K562 (cell line): ENCODE measurements around the gene DPP9. TPM values are rescaled to one million over a fixed set of nuclear protein-coding genes. Genes with fewer than 3 reads are reported as not detected.

ENCODE experiments used
- CBFB ChIP-seq: sonication (generic); formaldehyde crosslinking; IDR thresholded peaks from 2 replicates; pipeline ENCODE4 v1.4.0; 2020; ENCODE audit warnings: mild to moderate bottlenecking, missing genetic modification reagents
- CEBPB ChIP-seq: fragments of 450-650 bp; IDR thresholded peaks from 2 replicates; pipeline ENCODE4 v1.6.1; 2016; ENCODE audit warnings: missing genetic modification characterization, missing compliant biosample characterization
- COPS2 ChIP-seq: fragments of 450-650 bp; conservative IDR thresholded peaks from 2 replicates; pipeline ENCODE4 v1.6.1; 2016; ENCODE audit warnings: mild to moderate bottlenecking, moderate library complexity
- CUX1 ChIP-seq: fragments of 200-800 bp; sonication (Bioruptor generic); IDR thresholded peaks from 2 replicates; pipeline ENCODE4 v1.6.1; 2016; ENCODE audit warnings: missing genetic modification characterization, missing compliant biosample characterization
- EHMT2 ChIP-seq: fragments of 450-650 bp; IDR thresholded peaks from 2 replicates; pipeline ENCODE4 v1.6.1; 2018; ENCODE audit warnings: antibody characterized with exemption
- ELF4 ChIP-seq: fragments of 450-650 bp; formaldehyde crosslinking; IDR thresholded peaks from 2 replicates; pipeline ENCODE4 v1.4.0; 2022; ENCODE audit warnings: missing genetic modification characterization
- ESRRA ChIP-seq: fragments of 450-650 bp; IDR thresholded peaks from 2 replicates; pipeline ENCODE4 v1.6.1; 2014; ENCODE audit warnings: low read depth, mild to moderate bottlenecking, moderate library complexity, borderline replicate concordance
- GTF2A2 ChIP-seq: IDR thresholded peaks from 2 replicates; pipeline ENCODE4 v1.6.1; 2016; ENCODE audit warnings: mild to moderate bottlenecking, missing genetic modification characterization, missing compliant biosample characterization
- HMGXB4 ChIP-seq: sonication (generic); formaldehyde crosslinking; IDR thresholded peaks from 2 replicates; pipeline ENCODE4 v1.8.1; 2023; ENCODE audit warnings: mild to moderate bottlenecking, missing genetic modification reagents
- HSF4 ChIP-seq: fragments of 250-450 bp; sonication (Bioruptor Pico); IDR thresholded peaks from 2 replicates; pipeline ENCODE4 v2.1.2; 2022; ENCODE audit warnings: mild to moderate bottlenecking, moderate library complexity, borderline replicate concordance
- MEIS2 ChIP-seq: fragments of 450-650 bp; IDR thresholded peaks from 2 replicates; pipeline ENCODE4 v1.6.1; 2014; ENCODE audit warnings: mild to moderate bottlenecking; ENCODE audit not compliant: partially characterized antibody
- MIER1 ChIP-seq: fragments of 450-650 bp; IDR thresholded peaks from 2 replicates; pipeline ENCODE4 v1.6.1; 2016; ENCODE audit warnings: antibody characterized with exemption, mild to moderate bottlenecking, low read depth
- NONO ChIP-seq, 2 experiments: fragments of 200-400 bp in 1 of 2; fragments of 450-650 bp in 1 of 2; formaldehyde crosslinking in 1 of 2; IDR thresholded peaks; 2 replicates each; pipeline ENCODE4 v1.6.1; 2017; ENCODE audit warnings: low read depth in 2 of 2, mild to moderate bottlenecking in 2 of 2, moderate library complexity in 2 of 2, low read length in 1 of 2
- RBBP5 ChIP-seq: fragments of 200-600 bp; sonication (generic); IDR thresholded peaks from 2 replicates; pipeline ENCODE4 v1.6.1; 2012; ENCODE audit warnings: borderline replicate concordance, mild to moderate bottlenecking, low read length, control low read depth, inconsistent platforms; ENCODE audit not compliant: insufficient read depth, poor library complexity, severe bottlenecking
- RBM34 ChIP-seq: fragments of 200-400 bp; formaldehyde crosslinking; IDR thresholded peaks from 2 replicates; pipeline ENCODE4 v1.6.1; 2018; ENCODE audit warnings: low read length, borderline replicate concordance; ENCODE audit not compliant: insufficient read depth
- XRCC5 ChIP-seq: fragments of 200-400 bp; formaldehyde crosslinking; IDR thresholded peaks from 2 replicates; pipeline ENCODE4 v1.6.1; 2017; ENCODE audit warnings: low read depth, mild to moderate bottlenecking, low read length
- ZBTB2 ChIP-seq: fragments of 450-650 bp; IDR thresholded peaks from 2 replicates; pipeline ENCODE4 v1.6.1; 2016; ENCODE audit warnings: antibody characterized with exemption
- ZFP1 ChIP-seq: fragments of 450-650 bp; formaldehyde crosslinking; IDR thresholded peaks from 2 replicates; pipeline ENCODE4 v1.4.0; 2020; ENCODE audit warnings: mild to moderate bottlenecking, mixed read lengths
- ZFPM2 ChIP-seq: fragments of 250-450 bp; sonication (Bioruptor Pico); IDR thresholded peaks from 2 replicates; pipeline ENCODE4 v1.5.1; 2022; ENCODE audit warnings: mild to moderate bottlenecking
- ZNF77 ChIP-seq: fragments of 250-450 bp; sonication (Bioruptor Pico); IDR thresholded peaks from 2 replicates; pipeline ENCODE4 v1.5.0; 2020
- polyA plus RNA-seq, 8 experiments: library from polyadenylated mRNA; depleted of rRNA in 4 of 8; stranded (reverse) in 5 of 8; unstranded in 3 of 8; fragments of >200 nt; fragmentation: Nextera tagmentation in 2 of 8; fragmentation: Illumina TruSeq in 1 of 8; extraction: Ambion mirVana in 2 of 8; extraction: Trizol in 1 of 8; gene quantifications; 2 replicates each; pipeline versions ENCODE4 v1.2.1 to v1.2.3, GENCODE V29; 2011 to 2014; ENCODE audit warnings: inconsistent platforms in 1 of 8, missing spikeins in 1 of 8
- total RNA-seq, 7 experiments: library from RNA; depleted of rRNA in 6 of 7; stranded (reverse); fragments of >200 nt in 6 of 7; fragmentation: Illumina TruSeq in 2 of 7; extraction: Trizol in 2 of 7; gene quantifications; 2 replicates each; pipeline versions ENCODE4 v1.2.1 to v1.2.3, GENCODE V29; 2011 to 2021; ENCODE audit warnings: low replicate concordance in 1 of 7

Gene DPP9
- total and polyA plus RNA-seq, 9 of the 15 experiments (the other 6 are each of a cell fraction or from before 2014, with no cell fraction given), result 0.90 to 66.7 (median 24.5) TPM

GRCh38 chr19:4633140-4633967, 90.3 kb downstream of the DPP9 start (continued):
- TF ChIP-seq RBM34 (no peak), CEBPB (tag) (no peak), MEIS2 (peak; percentile 78), ELF4 (CRISPR knock-in tag) (no peak), XRCC5 (peak; percentile 96), RBBP5 (no peak), EHMT2 (no peak), ZFPM2 (CRISPR knock-in tag) (no peak), HMGXB4 (CRISPR knock-in tag) (no peak), ZNF77 (CRISPR knock-in tag) (no peak), ESRRA (peak; percentile 92), GTF2A2 (tag) (no peak), NONO (IDR thresholded peaks at IDR 0.05; ENCODE audit: low read depth in 2 of 2, low read length in 1 of 2) (no peak; a peak in 1 of 4 replicates), CUX1 (CRISPR knock-in tag) (no peak), ZBTB2 (peak; percentile 59; the same call in 1 of the 2 replicates), MIER1 (peak; percentile 25; the same call in 1 of the 2 replicates), COPS2 (no peak), HSF4 (CRISPR knock-in tag) (no peak), CBFB (no peak), ZFP1 (no peak)
